Gastrocnemius medialis (tissue), 4 donors: Measurements from ENCODE around the gene GGA1. TPM values are rescaled to one million over a fixed set of nuclear protein-coding genes. Genes with fewer than 3 reads are reported as not detected.

Source experiments
- ATAC-seq, 2 donors: fragments of 150-250 bp; one replicate each; pipeline ENCODE4 v1.9.1; 2016
- DNase-seq, 2 donors: peaks; one replicate each; pipeline ENCODE4 v3.0.0-alpha.2; 2019
- H3K27ac ChIP-seq, 4 donors: fragments of 200-600 bp; sonication (generic); 1 replicate in 1 of 4; 2 replicates in 3 of 4; pipeline ENCODE4 v1.5.1; 2016 to 2018; ENCODE audit warnings: mild to moderate bottlenecking in 2 of 4, moderate library complexity in 1 of 4
- H3K27me3 ChIP-seq, 3 donors: fragments of 200-600 bp; sonication (generic) in 2 of 3; 1 replicate in 1 of 3; 2 replicates in 2 of 3; pipeline versions ENCODE4 v1.5.1 to v1.6.0; 2016 to 2019; ENCODE audit warnings: mild to moderate bottlenecking in 1 of 3, moderate library complexity in 1 of 3
- H3K36me3 ChIP-seq, 2 donors: fragments of 200-600 bp; sonication (generic) in 1 of 2; one replicate each; pipeline ENCODE4 v1.5.1; 2017 to 2018
- H3K4me1 ChIP-seq, 2 donors: fragments of 200-600 bp; sonication (generic) in 1 of 2; one replicate each; pipeline ENCODE4 v1.5.1; 2016 to 2017; ENCODE audit warnings: mild to moderate bottlenecking in 2 of 2
- H3K4me3 ChIP-seq, 4 donors: fragments of 200-600 bp; sonication (generic) in 3 of 4; 1 replicate in 1 of 4; 2 replicates in 3 of 4; pipeline ENCODE4 v1.5.1; 2016 to 2019; ENCODE audit warnings: mild to moderate bottlenecking in 2 of 4
- H3K9me3 ChIP-seq, 3 donors: fragments of 200-600 bp; sonication (generic) in 2 of 3; 1 replicate in 1 of 3; 2 replicates in 2 of 3; pipeline ENCODE4 v1.5.1; 2016 to 2019
- CTCF ChIP-seq, 5 experiments: fragments of 450-650 bp in 3 of 5; fragments of 200-600 bp in 2 of 5; sonication (generic) in 2 of 5; IDR thresholded peaks in 4 of 5; conservative IDR thresholded peaks in 1 of 5; 1 replicate in 4 of 5; 2 replicates in 1 of 5; pipeline ENCODE4 v1.5.1; 2016 to 2019; ENCODE audit warnings: antibody characterized with exemption in 5 of 5, mild to moderate bottlenecking in 3 of 5, moderate library complexity in 3 of 5
- POLR2A ChIP-seq, 2 donors: fragments of 450-650 bp; IDR thresholded peaks; one replicate each; pipeline ENCODE4 v1.6.1; 2017; ENCODE audit warnings: antibody characterized with exemption in 2 of 2, mild to moderate bottlenecking in 2 of 2, moderate library complexity in 2 of 2
- in situ Hi-C, 4 donors: fragments of 200-750 bp; cut with MboI; loops; one replicate each; pipeline versions ENCODE4 v1.15.0 to v1.8.0; 2017; ENCODE audit warnings: low sequenced_read_pairs in 4 of 4
- intact Hi-C: fragments of 100-400 bp; cut with DNase I; formaldehyde crosslinking; loops from one replicate; pipeline ENCODE4 v1.15.1; 2023; ENCODE audit warnings: low total_unique reads
- total RNA-seq, 4 donors: library from RNA; depleted of rRNA; stranded (reverse); fragments of >200 nt; gene quantifications; one replicate each; pipeline versions ENCODE4 v1.1.0 to v1.2.3, GENCODE V29; 2016

The GGA1 gene
- total RNA-seq, 4 donors from 2014 or later = 39.0 to 48.8 (median 45.0) TPM

GRCh38 chr22:37635157-37635556 is 26.5 kb downstream of the GGA1 start:
- H3K27ac ChIP-seq = peak overlapping the region in 1 of 4 donors; percentile 82
- peaks cover 26 to 27% of the 10 kb centered on the region in 2 donors for H3K4me1 ChIP-seq
- TF ChIP-seq CTCF (IDR thresholded peaks at IDR 0.05 in 4 of 5, conservative IDR thresholded peaks at IDR 0.05 in 1 of 5) (no peak), POLR2A (IDR thresholded peaks at IDR 0.05) (no peak)
- H3K9me3 ChIP-seq = no peaks in the 10 kb centered on the region
- no peak overlapping the region for H3K4me3 ChIP-seq
- in situ Hi-C loops = loop anchor here in 1 of 4 donors (25.0 kb wide), 1 partner anchor 152 kb away; no protein-coding TSS in a partner anchor
- intact Hi-C loops = no loop called here
- peaks cover 6 to 11% (median 7%) of the 10 kb centered on the region in 3 donors for H3K27me3 ChIP-seq
- peaks cover 0 to 18% of the 10 kb centered on the region in 2 donors for H3K36me3 ChIP-seq
- no peak for ATAC-seq
- no peak for DNase-seq

- Histone ChIP-seq H3K4me3 (no peak overlapping the region), H3K27me3 (peaks cover 7 to 14% (median 12%) of the 10 kb centered on the region in 3 donors), H3K27ac (no peak overlapping the region), H3K4me1 (peaks cover 26 to 29% of the 10 kb centered on the region in 2 donors), H3K9me3 (no peaks in the 10 kb centered on the region), H3K36me3 (peaks cover 0 to 9% of the 10 kb centered on the region in 2 donors)
- no peak for DNase-seq
- ATAC-seq = no peak
- intact Hi-C loops (no loop called here), in situ Hi-C loops (loop anchor here in 1 of 4 donors (25.0 kb wide), 1 partner anchor 151 kb away; no protein-coding TSS in a partner anchor)
- TF ChIP-seq POLR2A (IDR thresholded peaks at IDR 0.05) = no peak
- no peak for TF ChIP-seq CTCF (IDR thresholded peaks at IDR 0.05 in 4 of 5, conservative IDR thresholded peaks at IDR 0.05 in 1 of 5)
Observed at GRCh38 chr22:37636186-37636948, 27.7 kb downstream of the GGA1 start.

GRCh38 chr22:37636949-37637273 is 28.3 kb downstream of the GGA1 start:
- TF ChIP-seq CTCF (IDR thresholded peaks at IDR 0.05 in 4 of 5, conservative IDR thresholded peaks at IDR 0.05 in 1 of 5) = no peak
- TF ChIP-seq POLR2A (IDR thresholded peaks at IDR 0.05) = no peak
- H3K4me3 ChIP-seq = no peak overlapping the region
- H3K27me3 ChIP-seq = peaks cover 7 to 14% (median 12%) of the 10 kb centered on the region in 3 donors
- H3K27ac ChIP-seq = no peak overlapping the region
- peaks cover 0 to 9% of the 10 kb centered on the region in 2 donors for H3K36me3 ChIP-seq
- ATAC-seq (no peak), DNase-seq (no peak)
- H3K4me1 ChIP-seq = peaks cover 26 to 29% of the 10 kb centered on the region in 2 donors
- H3K9me3 ChIP-seq = no peaks in the 10 kb centered on the region
- in situ Hi-C loops = loop anchor here in 1 of 4 donors (25.0 kb wide), 1 partner anchor 150 kb away; no protein-coding TSS in a partner anchor
- intact Hi-C loops = no loop called here

- TF ChIP-seq POLR2A (IDR thresholded peaks at IDR 0.05) (no peak), CTCF (IDR thresholded peaks at IDR 0.05 in 4 of 5, conservative IDR thresholded peaks at IDR 0.05 in 1 of 5) (no peak)
- peak overlapping the region in 2 of 4 donors; percentile 37 to 59 for H3K4me3 ChIP-seq
- in situ Hi-C loops = loop anchor here in 1 of 4 donors (25.0 kb wide), 1 partner anchor 149 kb away; no protein-coding TSS in a partner anchor
Observed at GRCh38 chr22:37638391-37639069, 29.9 kb downstream of the GGA1 start.

More at GRCh38 chr22:37638391-37639069, 29.9 kb downstream of the GGA1 start:
- peaks cover 17 to 27% of the 10 kb centered on the region in 2 donors for H3K4me1 ChIP-seq
- H3K27ac ChIP-seq = no peak overlapping the region
- H3K36me3 ChIP-seq = no peaks in the 10 kb centered on the region
- H3K27me3 ChIP-seq = peaks cover 7 to 14% (median 12%) of the 10 kb centered on the region in 3 donors
- no peak for ATAC-seq
- no peaks in the 10 kb centered on the region for H3K9me3 ChIP-seq
- intact Hi-C loops = no loop called here
- no peak for DNase-seq
